ENCODE results near the gene IDH3B. TPM values are rescaled to one million over a fixed set of nuclear protein-coding genes. Genes with fewer than 3 reads are reported as not detected.

The IDH3B gene
- total and polyA plus RNA-seq, 2 of the 13 experiments (the other 11 are each of a cell fraction or from before 2014, with no cell fraction given): 215 to 254 TPM

GRCh38 chr20:2651772-2652723 lies 12.0 kb downstream of the IDH3B start, which contains the start of gene NOP56 (continued):
- TF ChIP-seq ZNF724P (CRISPR knock-in tag; IDR thresholded peaks at IDR 0.05; ENCODE audit: borderline replicate concordance) (peak; percentile 91), ISX (CRISPR knock-in tag; conservative IDR thresholded peaks at IDR 0.05) (peak; percentile 71), ARNTL (CRISPR knock-in tag; IDR thresholded peaks at IDR 0.05) (peak; percentile 79; the same call in 1 of the 2 replicates), AHR (CRISPR knock-in tag; IDR thresholded peaks at IDR 0.05) (no peak; the same call in 1 of the 2 replicates), NFKB2 (CRISPR knock-in tag; IDR thresholded peaks at IDR 0.05; ENCODE audit: borderline replicate concordance) (peak; percentile 95), NFKBIZ (CRISPR knock-in tag; IDR thresholded peaks at IDR 0.05) (no peak; the same call in 1 of the 2 replicates), TBX3 (IDR thresholded peaks at IDR 0.05; ENCODE audit: borderline replicate concordance) (no peak), SP2 (CRISPR knock-in tag; IDR thresholded peaks at IDR 0.05) (peak; percentile 71), CBX1 (IDR thresholded peaks at IDR 0.05; ENCODE audit: low read depth) (peak; percentile 73), YY1 (IDR thresholded peaks at IDR 0.05; ENCODE audit: insufficient read depth, insufficient replicate concordance, low read depth, low read length) (peak; percentile 83), ZNF318 (CRISPR knock-in tag; IDR thresholded peaks at IDR 0.05) (no peak; the same call in 1 of the 2 replicates), HMG20A (CRISPR knock-in tag; IDR thresholded peaks at IDR 0.05; ENCODE audit: borderline replicate concordance) (0 out of 2 replicates have a peak, but pooled peaks have one; percentile 5)
- TF ChIP-seq, protein P1, sequence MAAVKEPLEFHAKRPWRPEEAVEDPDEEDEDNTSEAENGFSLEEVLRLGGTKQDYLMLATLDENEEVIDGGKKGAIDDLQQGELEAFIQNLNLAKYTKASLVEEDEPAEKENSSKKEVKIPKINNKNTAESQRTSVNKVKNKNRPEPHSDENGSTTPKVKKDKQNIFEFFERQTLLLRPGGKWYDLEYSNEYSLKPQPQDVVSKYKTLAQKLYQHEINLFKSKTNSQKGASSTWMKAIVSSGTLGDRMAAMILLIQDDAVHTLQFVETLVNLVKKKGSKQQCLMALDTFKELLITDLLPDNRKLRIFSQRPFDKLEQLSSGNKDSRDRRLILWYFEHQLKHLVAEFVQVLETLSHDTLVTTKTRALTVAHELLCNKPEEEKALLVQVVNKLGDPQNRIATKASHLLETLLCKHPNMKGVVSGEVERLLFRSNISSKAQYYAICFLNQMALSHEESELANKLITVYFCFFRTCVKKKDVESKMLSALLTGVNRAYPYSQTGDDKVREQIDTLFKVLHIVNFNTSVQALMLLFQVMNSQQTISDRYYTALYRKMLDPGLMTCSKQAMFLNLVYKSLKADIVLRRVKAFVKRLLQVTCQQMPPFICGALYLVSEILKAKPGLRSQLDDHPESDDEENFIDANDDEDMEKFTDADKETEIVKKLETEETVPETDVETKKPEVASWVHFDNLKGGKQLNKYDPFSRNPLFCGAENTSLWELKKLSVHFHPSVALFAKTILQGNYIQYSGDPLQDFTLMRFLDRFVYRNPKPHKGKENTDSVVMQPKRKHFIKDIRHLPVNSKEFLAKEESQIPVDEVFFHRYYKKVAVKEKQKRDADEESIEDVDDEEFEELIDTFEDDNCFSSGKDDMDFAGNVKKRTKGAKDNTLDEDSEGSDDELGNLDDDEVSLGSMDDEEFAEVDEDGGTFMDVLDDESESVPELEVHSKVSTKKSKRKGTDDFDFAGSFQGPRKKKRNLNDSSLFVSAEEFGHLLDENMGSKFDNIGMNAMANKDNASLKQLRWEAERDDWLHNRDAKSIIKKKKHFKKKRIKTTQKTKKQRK (IDR thresholded peaks at IDR 0.05; ENCODE audit: low read length): no peak
- TF ChIP-seq, protein P2, sequence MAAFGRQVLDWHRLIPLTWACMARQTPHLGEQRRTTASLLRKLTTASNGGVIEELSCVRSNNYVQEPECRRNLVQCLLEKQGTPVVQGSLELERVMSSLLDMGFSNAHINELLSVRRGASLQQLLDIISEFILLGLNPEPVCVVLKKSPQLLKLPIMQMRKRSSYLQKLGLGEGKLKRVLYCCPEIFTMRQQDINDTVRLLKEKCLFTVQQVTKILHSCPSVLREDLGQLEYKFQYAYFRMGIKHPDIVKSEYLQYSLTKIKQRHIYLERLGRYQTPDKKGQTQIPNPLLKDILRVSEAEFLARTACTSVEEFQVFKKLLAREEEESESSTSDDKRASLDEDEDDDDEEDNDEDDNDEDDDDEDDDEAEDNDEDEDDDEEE (CRISPR knock-in tag; IDR thresholded peaks at IDR 0.05): peak; percentile 82

Measured in HepG2 (cell line).